Measurements from ENCODE around the gene MYPN.
A peak's percentile ranks its signal among the peaks of the same experiment; 100 is the strongest.

The MYPN gene

DNA sequence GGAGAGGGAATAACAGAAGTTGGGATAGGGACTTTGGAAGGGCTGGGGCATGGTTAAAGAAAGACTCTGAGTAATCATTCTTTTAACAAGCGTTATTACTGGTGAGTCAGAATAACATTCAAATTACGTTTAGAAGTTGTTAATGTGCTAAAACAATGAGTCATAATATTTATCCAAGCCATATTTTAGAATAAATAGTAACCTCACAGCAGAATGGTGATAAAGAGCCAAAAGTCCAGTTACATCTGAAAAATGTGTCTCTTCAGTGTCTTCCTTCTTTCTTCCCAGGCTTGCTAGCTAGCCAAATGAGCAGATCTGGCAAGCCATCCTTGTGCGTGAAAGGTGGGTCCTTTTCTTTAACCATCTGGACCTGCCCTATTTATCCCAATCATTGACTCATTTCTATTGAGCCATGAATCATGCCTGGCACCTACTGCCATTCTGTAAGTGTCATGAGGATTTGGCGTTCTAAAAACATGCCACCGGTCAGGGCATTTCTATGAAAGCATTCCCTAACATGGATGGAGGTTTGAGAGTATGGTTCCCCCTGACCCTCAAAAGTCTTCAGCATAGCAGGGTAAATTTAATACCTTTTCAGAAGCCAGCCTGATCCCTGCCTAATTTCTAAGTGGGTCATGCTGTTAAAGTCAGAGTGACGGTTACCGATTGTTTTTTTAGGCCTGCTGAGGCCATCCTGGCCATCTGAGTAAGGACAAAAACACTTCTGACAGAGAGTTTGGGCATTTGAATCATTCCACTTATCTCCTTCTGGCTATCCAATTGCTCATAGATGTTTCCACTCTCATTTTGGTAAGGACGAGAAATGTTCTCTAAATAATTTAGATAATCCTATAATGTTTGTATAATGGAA is 26.9 kb downstream of the MYPN start (continued):
- TF ChIP-seq PRDM2 (tag by site-specific recombination; IDR thresholded peaks at IDR 0.05; ENCODE audit: borderline replicate concordance) (no peak), ZEB2 (tag by site-specific recombination; IDR thresholded peaks at IDR 0.05) (peak; percentile 96)
- TF ChIP-seq, protein P1, sequence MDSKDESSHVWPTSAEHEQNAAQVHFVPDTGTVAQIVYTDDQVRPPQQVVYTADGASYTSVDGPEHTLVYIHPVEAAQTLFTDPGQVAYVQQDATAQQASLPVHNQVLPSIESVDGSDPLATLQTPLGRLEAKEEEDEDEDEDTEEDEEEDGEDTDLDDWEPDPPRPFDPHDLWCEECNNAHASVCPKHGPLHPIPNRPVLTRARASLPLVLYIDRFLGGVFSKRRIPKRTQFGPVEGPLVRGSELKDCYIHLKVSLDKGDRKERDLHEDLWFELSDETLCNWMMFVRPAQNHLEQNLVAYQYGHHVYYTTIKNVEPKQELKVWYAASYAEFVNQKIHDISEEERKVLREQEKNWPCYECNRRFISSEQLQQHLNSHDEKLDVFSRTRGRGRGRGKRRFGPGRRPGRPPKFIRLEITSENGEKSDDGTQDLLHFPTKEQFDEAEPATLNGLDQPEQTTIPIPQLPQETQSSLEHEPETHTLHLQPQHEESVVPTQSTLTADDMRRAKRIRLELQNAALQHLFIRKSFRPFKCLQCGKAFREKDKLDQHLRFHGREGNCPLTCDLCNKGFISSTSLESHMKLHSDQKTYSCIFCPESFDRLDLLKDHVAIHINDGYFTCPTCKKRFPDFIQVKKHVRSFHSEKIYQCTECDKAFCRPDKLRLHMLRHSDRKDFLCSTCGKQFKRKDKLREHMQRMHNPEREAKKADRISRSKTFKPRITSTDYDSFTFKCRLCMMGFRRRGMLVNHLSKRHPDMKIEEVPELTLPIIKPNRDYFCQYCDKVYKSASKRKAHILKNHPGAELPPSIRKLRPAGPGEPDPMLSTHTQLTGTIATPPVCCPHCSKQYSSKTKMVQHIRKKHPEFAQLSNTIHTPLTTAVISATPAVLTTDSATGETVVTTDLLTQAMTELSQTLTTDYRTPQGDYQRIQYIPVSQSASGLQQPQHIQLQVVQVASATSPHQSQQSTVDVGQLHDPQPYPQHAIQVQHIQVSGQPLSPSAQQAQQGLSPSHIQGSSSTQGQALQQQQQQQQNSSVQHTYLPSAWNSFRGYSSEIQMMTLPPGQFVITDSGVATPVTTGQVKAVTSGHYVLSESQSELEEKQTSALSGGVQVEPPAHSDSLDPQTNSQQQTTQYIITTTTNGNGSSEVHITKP (tag by site-specific recombination; IDR thresholded peaks at IDR 0.05) = peak; percentile 82

DNA sequence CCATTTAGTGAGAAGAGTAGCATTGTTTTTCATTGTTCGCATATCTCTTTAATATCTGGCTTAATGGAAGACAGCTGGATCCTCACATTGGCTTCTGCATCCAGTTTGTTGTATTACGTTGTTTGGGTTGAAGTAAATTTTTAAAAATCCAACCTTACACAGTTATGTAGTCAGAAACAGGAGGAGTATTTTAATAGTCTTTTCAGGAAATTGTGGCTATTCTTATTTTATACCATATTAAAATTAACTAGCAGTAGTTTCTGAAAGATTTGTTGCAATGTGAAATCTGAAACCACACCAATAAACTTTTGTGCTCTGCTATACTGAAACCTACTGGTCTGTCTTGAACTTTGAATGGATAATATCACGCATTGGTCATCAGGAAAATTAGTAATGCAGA is 27.9 kb downstream of the MYPN start:
- no peaks in the 10 kb centered on the region for H3K9me3 ChIP-seq (ENCODE audit: control insufficient read depth, insufficient read depth, low read depth, low read length)
- POLR2A ChIA-PET = no interaction called here
- no peak overlapping the region for H3K27ac ChIP-seq (ENCODE audit: extremely low read depth, low read depth, low read length)
- H3K36me3 ChIP-seq (ENCODE audit: control insufficient read depth in 2 of 2, insufficient read depth in 1 of 2, low read length in 2 of 2) = no peaks in the 10 kb centered on the region
- no peak overlapping the region for H3K4me3 ChIP-seq (ENCODE audit: low read depth, low read length)
- CTCF ChIA-PET = interaction anchor here (1.0 kb wide), 1 partner anchor 17 kb away, joined by 3 read pairs; no protein-coding TSS in a partner anchor
- peaks cover 33% of the 10 kb centered on the region for H3K4me1 ChIP-seq (ENCODE audit: control insufficient read depth, insufficient read depth, low read length)
- TF ChIP-seq, protein P2, sequence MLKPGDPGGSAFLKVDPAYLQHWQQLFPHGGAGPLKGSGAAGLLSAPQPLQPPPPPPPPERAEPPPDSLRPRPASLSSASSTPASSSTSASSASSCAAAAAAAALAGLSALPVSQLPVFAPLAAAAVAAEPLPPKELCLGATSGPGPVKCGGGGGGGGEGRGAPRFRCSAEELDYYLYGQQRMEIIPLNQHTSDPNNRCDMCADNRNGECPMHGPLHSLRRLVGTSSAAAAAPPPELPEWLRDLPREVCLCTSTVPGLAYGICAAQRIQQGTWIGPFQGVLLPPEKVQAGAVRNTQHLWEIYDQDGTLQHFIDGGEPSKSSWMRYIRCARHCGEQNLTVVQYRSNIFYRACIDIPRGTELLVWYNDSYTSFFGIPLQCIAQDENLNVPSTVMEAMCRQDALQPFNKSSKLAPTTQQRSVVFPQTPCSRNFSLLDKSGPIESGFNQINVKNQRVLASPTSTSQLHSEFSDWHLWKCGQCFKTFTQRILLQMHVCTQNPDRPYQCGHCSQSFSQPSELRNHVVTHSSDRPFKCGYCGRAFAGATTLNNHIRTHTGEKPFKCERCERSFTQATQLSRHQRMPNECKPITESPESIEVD (tag by site-specific recombination; IDR thresholded peaks at IDR 0.05) = peak; percentile 93
- TF ChIP-seq FEZF1 (tag by site-specific recombination; IDR thresholded peaks at IDR 0.05) = peak; percentile 35
- 0 out of 2 replicates have a peak, but pooled peaks have one; percentile 10 for TF ChIP-seq ZNF629 (tag by site-specific recombination; IDR thresholded peaks at IDR 0.05)
- no peak for TF ChIP-seq ZNF610 (tag by site-specific recombination; IDR thresholded peaks at IDR 0.05; ENCODE audit: borderline replicate concordance)
- TF ChIP-seq ZNF169 (tag by site-specific recombination; IDR thresholded peaks at IDR 0.05) = no peak
- peak; percentile 47; the same call in 1 of the 2 replicates for TF ChIP-seq ZEB2 (tag by site-specific recombination; IDR thresholded peaks at IDR 0.05)
- no peak for TF ChIP-seq ZNF112 (tag by site-specific recombination; IDR thresholded peaks at IDR 0.05)
- peak; percentile 76; the same call in 1 of the 2 replicates for TF ChIP-seq BCL6B (tag by site-specific recombination; IDR thresholded peaks at IDR 0.05)
- no peak for TF ChIP-seq GFI1B (tag by site-specific recombination; IDR thresholded peaks at IDR 0.05)
- peak; percentile 17; the same call in 1 of the 2 replicates for TF ChIP-seq ZNF600 (tag by site-specific recombination; IDR thresholded peaks at IDR 0.05)
- TF ChIP-seq ZNF366 (tag by site-specific recombination; conservative IDR thresholded peaks at IDR 0.05) = peak; percentile 31; the same call in 1 of the 2 replicates
- peak; percentile 68; the same call in 1 of the 2 replicates for TF ChIP-seq OSR2 (tag by site-specific recombination; IDR thresholded peaks at IDR 0.05)
- 0 out of 2 replicates have a peak, but pooled peaks have one; percentile 19 for TF ChIP-seq ZNF580 (tag by site-specific recombination; IDR thresholded peaks at IDR 0.05)
- TF ChIP-seq, protein P3, sequence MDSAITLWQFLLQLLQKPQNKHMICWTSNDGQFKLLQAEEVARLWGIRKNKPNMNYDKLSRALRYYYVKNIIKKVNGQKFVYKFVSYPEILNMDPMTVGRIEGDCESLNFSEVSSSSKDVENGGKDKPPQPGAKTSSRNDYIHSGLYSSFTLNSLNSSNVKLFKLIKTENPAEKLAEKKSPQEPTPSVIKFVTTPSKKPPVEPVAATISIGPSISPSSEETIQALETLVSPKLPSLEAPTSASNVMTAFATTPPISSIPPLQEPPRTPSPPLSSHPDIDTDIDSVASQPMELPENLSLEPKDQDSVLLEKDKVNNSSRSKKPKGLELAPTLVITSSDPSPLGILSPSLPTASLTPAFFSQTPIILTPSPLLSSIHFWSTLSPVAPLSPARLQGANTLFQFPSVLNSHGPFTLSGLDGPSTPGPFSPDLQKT (IDR thresholded peaks at IDR 0.05; ENCODE audit: borderline replicate concordance, low read depth, low read length) = no peak
- TF ChIP-seq, protein P4, sequence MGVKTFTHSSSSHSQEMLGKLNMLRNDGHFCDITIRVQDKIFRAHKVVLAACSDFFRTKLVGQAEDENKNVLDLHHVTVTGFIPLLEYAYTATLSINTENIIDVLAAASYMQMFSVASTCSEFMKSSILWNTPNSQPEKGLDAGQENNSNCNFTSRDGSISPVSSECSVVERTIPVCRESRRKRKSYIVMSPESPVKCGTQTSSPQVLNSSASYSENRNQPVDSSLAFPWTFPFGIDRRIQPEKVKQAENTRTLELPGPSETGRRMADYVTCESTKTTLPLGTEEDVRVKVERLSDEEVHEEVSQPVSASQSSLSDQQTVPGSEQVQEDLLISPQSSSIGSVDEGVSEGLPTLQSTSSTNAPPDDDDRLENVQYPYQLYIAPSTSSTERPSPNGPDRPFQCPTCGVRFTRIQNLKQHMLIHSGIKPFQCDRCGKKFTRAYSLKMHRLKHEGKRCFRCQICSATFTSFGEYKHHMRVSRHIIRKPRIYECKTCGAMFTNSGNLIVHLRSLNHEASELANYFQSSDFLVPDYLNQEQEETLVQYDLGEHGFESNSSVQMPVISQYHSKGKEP (tag by site-specific recombination; IDR thresholded peaks at IDR 0.05) = peak; percentile 23; the same call in 1 of the 2 replicates
